Measurements from ENCODE around the gene UNC13C.

GRCh38 chr15:54482251-54482650 lies 504.0 kb downstream of the UNC13C start:
- no peak for TF ChIP-seq MAX (IDR thresholded peaks at IDR 0.05; ENCODE audit: low read depth)
- TF ChIP-seq GABPA (IDR thresholded peaks at IDR 0.05; ENCODE audit: low read depth) = no peak
- TF ChIP-seq CTCF (IDR thresholded peaks at IDR 0.05) = no peak
- TF ChIP-seq POLR2AphosphoS5 (IDR thresholded peaks at IDR 0.05; ENCODE audit: low read depth, low read length) = no peak
- no peak for TF ChIP-seq MXI1 (IDR thresholded peaks at IDR 0.05; ENCODE audit: low read depth, low read length)
- no peak for TF ChIP-seq USF2 (IDR thresholded peaks at IDR 0.05; ENCODE audit: borderline replicate concordance, low read depth, low read length)
- no peak for TF ChIP-seq RFX5 (IDR thresholded peaks at IDR 0.05; ENCODE audit: low read length)
- TF ChIP-seq GATA2 (CRISPR knock-in tag; IDR thresholded peaks at IDR 0.05) = no peak
- TF ChIP-seq EZH2phosphoT487 (IDR thresholded peaks at IDR 0.05; ENCODE audit: borderline replicate concordance, low read depth) = no peak
- TF ChIP-seq ELF1 (IDR thresholded peaks at IDR 0.05) = no peak
- no peak for TF ChIP-seq EP300 (IDR thresholded peaks at IDR 0.05; ENCODE audit: borderline replicate concordance in 1 of 2, low read depth in 1 of 2, low read length in 1 of 2)
- no peak for TF ChIP-seq TEAD4 (IDR thresholded peaks at IDR 0.05; ENCODE audit: borderline replicate concordance, insufficient read depth)
- TF ChIP-seq MEF2A (IDR thresholded peaks at IDR 0.05; ENCODE audit: borderline replicate concordance, low read depth) = no peak
- TF ChIP-seq RCOR1 (IDR thresholded peaks at IDR 0.05; ENCODE audit: low read length) = no peak
